HepG2 (cell line): ENCODE measurements around the gene TSC22D3. TPM values are rescaled to one million over a fixed set of nuclear protein-coding genes. Genes with fewer than 3 reads are reported as not detected.

Source experiments
- ATAC-seq: fragments of 200-7000 bp; cut with Tn5 transposase; 3 replicates; pipeline ENCODE4 v1.9.1; 2020; ENCODE audit warnings: mild to moderate bottlenecking, moderate library complexity
- BruUV-seq: library from RNA; stranded (reverse); fragments of 400-500 nt; replicated peaks from 2 replicates; lab custom pipeline; 2021; lab: Mats Ljungman, UMichigan
- CTCF ChIA-PET: fragments of 300-600 bp; formaldehyde crosslinking; extraction: SDS; loops from one replicate; lab custom pipeline; 2021; ENCODE audit warnings: low total read pairs, inconsistent platforms, low intra/inter-chr PET ratio; lab: Yijun Ruan, JAX
- POLR2A ChIA-PET: fragments of 350-600 bp; sonication (Branson Sonifier 250); formaldehyde crosslinking; loops from one replicate; lab custom pipeline; 2020; ENCODE audit warnings: antibody characterized with exemption, inconsistent platforms; lab: Yijun Ruan, JAX
- DNase-seq: peaks from one replicate; pipeline ENCODE4 v3.0.0-alpha.2; 2015; ENCODE audit warnings: low spot score
- FAIRE-seq: peaks from 3 replicates; lab custom pipeline; 2011; peaks lifted over from hg19 to GRCh38; lab: Jason Lieb, UNC
- H2AFZ ChIP-seq: one replicate; pipeline ENCODE4 v1.6.1; 2011; ENCODE audit warnings: low read length, inconsistent platforms
- H3K27ac ChIP-seq: fragments of 300-600 bp; 3 replicates; pipeline ENCODE4 v1.8.0; 2011; ENCODE audit warnings: mixed run types, mild to moderate bottlenecking, mixed read lengths, low read length, inconsistent platforms; ENCODE audit not compliant: insufficient read depth; ENCODE audit errors: extremely low read length
- H3K27me3 ChIP-seq, 2 experiments: fragments of 200-600 bp in 1 of 2; 2 replicates in 1 of 2; 3 replicates in 1 of 2; pipeline versions ENCODE4 v1.6.0 to v1.8.0; 2011; ENCODE audit warnings: low read length in 2 of 2, mild to moderate bottlenecking in 2 of 2, moderate library complexity in 2 of 2, inconsistent platforms in 1 of 2; ENCODE audit not compliant: insufficient read depth in 2 of 2, control insufficient read depth in 1 of 2
- H3K36me3 ChIP-seq, 2 experiments: fragments of 200-600 bp in 1 of 2; replicated peaks in 1 of 2; 2 replicates in 1 of 2; 3 replicates in 1 of 2; pipeline versions ENCODE4 v1.5.1 to v1.8.0; 2011; ENCODE audit warnings: low read length in 2 of 2, inconsistent platforms in 1 of 2; ENCODE audit not compliant: insufficient read depth in 2 of 2, control insufficient read depth in 1 of 2
- H3K4me1 ChIP-seq: 2 replicates; pipeline ENCODE4 v1.5.1; 2012; ENCODE audit warnings: low read length, inconsistent platforms; ENCODE audit not compliant: insufficient read depth
- H3K4me2 ChIP-seq: 2 replicates; pipeline ENCODE4 v1.6.0; 2011; ENCODE audit warnings: low read depth, low read length, inconsistent platforms
- H3K4me3 ChIP-seq, 3 experiments: fragments of 200-600 bp in 1 of 3; sonication (generic), shearing (Covaris generic) in 1 of 3; replicated peaks in 1 of 3; 2 replicates each; pipeline ENCODE4 v1.5.1; 2011 to 2016; ENCODE audit warnings: low read length in 3 of 3, inconsistent platforms in 2 of 3, low read depth in 2 of 3, mild to moderate bottlenecking in 2 of 3, control low read depth in 1 of 3, mixed read lengths in 1 of 3; ENCODE audit not compliant: insufficient read depth in 1 of 3
- H3K79me2 ChIP-seq: one replicate; pipeline ENCODE4 v1.6.1; 2011; ENCODE audit warnings: low read length, inconsistent platforms; ENCODE audit not compliant: insufficient read depth
- H3K9ac ChIP-seq: 2 replicates; pipeline ENCODE4 v1.6.0; 2011; ENCODE audit warnings: mild to moderate bottlenecking, low read depth, low read length, inconsistent platforms; ENCODE audit not compliant: insufficient read depth
- H3K9me3 ChIP-seq: 2 replicates; pipeline ENCODE4 v1.5.1; 2012; ENCODE audit warnings: mild to moderate bottlenecking, low read length
- H4K20me1 ChIP-seq: 2 replicates; pipeline ENCODE4 v1.6.0; 2011; ENCODE audit warnings: inconsistent platforms, mild to moderate bottlenecking, low read length, moderate library complexity; ENCODE audit not compliant: insufficient read depth
- BRCA1 ChIP-seq: sonication (generic); formaldehyde crosslinking; IDR thresholded peaks from 2 replicates; pipeline ENCODE4 v1.4.0; 2020; ENCODE audit warnings: missing genetic modification reagents
- EHMT2 ChIP-seq: fragments of 200-600 bp; sonication (generic); IDR thresholded peaks from 2 replicates; pipeline ENCODE4 v1.7.0; 2017; ENCODE audit warnings: antibody characterized with exemption, low read depth, low read length, borderline replicate concordance
- GLI4 ChIP-seq: sonication (generic); formaldehyde crosslinking; IDR thresholded peaks from 2 replicates; pipeline ENCODE4 v1.5.1; 2020; ENCODE audit warnings: missing genetic modification reagents, mild to moderate bottlenecking, moderate library complexity, borderline replicate concordance
- MTF1 ChIP-seq: sonication (generic); formaldehyde crosslinking; IDR thresholded peaks from 2 replicates; pipeline ENCODE4 v1.5.0; 2020; ENCODE audit warnings: missing genetic modification reagents
- RAD51 ChIP-seq: fragments of 450-650 bp; IDR thresholded peaks from 2 replicates; pipeline ENCODE4 v1.6.1; 2016; ENCODE audit warnings: borderline replicate concordance
- RBM22 ChIP-seq: fragments of 200-400 bp; formaldehyde crosslinking; optimal IDR thresholded peaks from 2 replicates; pipeline ENCODE3; 2017; ENCODE audit warnings: mild to moderate bottlenecking, low read length, moderate library complexity
- SAP130 ChIP-seq: IDR thresholded peaks from 2 replicates; pipeline ENCODE4 v1.6.1; 2016; ENCODE audit warnings: low read depth
- SSRP1 ChIP-seq: IDR thresholded peaks from 2 replicates; pipeline ENCODE4 v1.6.1; 2016; ENCODE audit warnings: control low read depth
- WIZ ChIP-seq: sonication (generic); formaldehyde crosslinking; IDR thresholded peaks from 2 replicates; pipeline ENCODE4 v1.5.1; 2020; ENCODE audit warnings: mild to moderate bottlenecking, missing genetic modification reagents
- ZNF251 ChIP-seq: sonication (generic); formaldehyde crosslinking; IDR thresholded peaks from 2 replicates; pipeline ENCODE4 v1.9.0; 2021; ENCODE audit warnings: mild to moderate bottlenecking, missing genetic modification reagents
- ZNF570 ChIP-seq: sonication (generic); formaldehyde crosslinking; IDR thresholded peaks from 2 replicates; pipeline ENCODE4 v1.4.0; 2020; ENCODE audit warnings: mild to moderate bottlenecking, missing genetic modification reagents, borderline replicate concordance
- ZNF580 ChIP-seq: IDR thresholded peaks from 2 replicates; pipeline ENCODE4 v1.6.1; 2016; ENCODE audit warnings: low read depth, borderline replicate concordance
- ZNF7 ChIP-seq: IDR thresholded peaks from 2 replicates; pipeline ENCODE4 v1.6.1; 2016; ENCODE audit warnings: missing biosample characterization, missing genetic modification reagents
- WGBS: methylation state at CpG from one replicate; pipeline ENCODE4 v1.1.6; 2017; ENCODE audit warnings: low lambda C conversion rate; 5-methylcytosine and 5-hydroxymethylcytosine counted together
- in situ Hi-C: cut with HindIII; loops from 2 replicates; pipeline ENCODE4 v1.10.0; 2017; ENCODE audit warnings: low pct_unique_long_range_greater_than_20kb; ENCODE audit not compliant: extremely low pct_ligation_motif_present
- intact Hi-C: fragments of 100-400 bp; cut with micrococcal nuclease; formaldehyde crosslinking; loops from one replicate; pipeline ENCODE4 v1.10.0; 2022; ENCODE audit not compliant: unreplicated experiment
- polyA plus RNA-seq, 8 experiments: library from polyadenylated mRNA; depleted of rRNA in 3 of 8; stranded (reverse) in 7 of 8; unstranded in 1 of 8; fragments of >200 nt; fragmentation: Illumina TruSeq in 4 of 8; extraction: Trizol in 4 of 8; gene quantifications; 2 replicates each; pipeline versions ENCODE4 v1.2.1 to v1.2.3, GENCODE V29; 2011 to 2016; ENCODE audit warnings: low read depth in 4 of 8, missing spikeins in 1 of 8, mixed read lengths in 1 of 8; ENCODE audit not compliant: insufficient read depth in 1 of 8
- total RNA-seq, 5 experiments: library from RNA; depleted of rRNA; stranded (reverse); fragments of >200 nt; fragmentation: Illumina TruSeq; extraction: Trizol; gene quantifications; 2 replicates each; pipeline ENCODE4 v1.2.3, GENCODE V29; 2016; ENCODE audit warnings: low read depth in 1 of 5
- TF ChIP-seq, protein P1 (sequence below): sonication (generic); formaldehyde crosslinking; IDR thresholded peaks from 2 replicates; pipeline ENCODE4 v1.8.0; 2022; ENCODE audit warnings: mild to moderate bottlenecking, missing genetic modification reagents, moderate library complexity
- TF ChIP-seq, protein P2 (sequence below): sonication (generic); formaldehyde crosslinking; IDR thresholded peaks from 2 replicates; pipeline ENCODE4 v1.5.1; 2020; ENCODE audit warnings: mild to moderate bottlenecking, missing genetic modification reagents

Gene TSC22D3
- total and polyA plus RNA-seq, 2 of the 13 experiments (the other 11 are each of a cell fraction or from before 2014, with no cell fraction given), result 0.82 to 1.5 TPM

- TF ChIP-seq ZNF7 (CRISPR knock-in tag) (no peak), WIZ (CRISPR knock-in tag) (no peak), RBM22 (no peak), SAP130 (CRISPR knock-in tag) (no peak), ZNF570 (no peak), BRCA1 (CRISPR knock-in tag) (no peak), ZNF251 (CRISPR knock-in tag) (no peak), SSRP1 (no peak)
- TF ChIP-seq, protein P1, sequence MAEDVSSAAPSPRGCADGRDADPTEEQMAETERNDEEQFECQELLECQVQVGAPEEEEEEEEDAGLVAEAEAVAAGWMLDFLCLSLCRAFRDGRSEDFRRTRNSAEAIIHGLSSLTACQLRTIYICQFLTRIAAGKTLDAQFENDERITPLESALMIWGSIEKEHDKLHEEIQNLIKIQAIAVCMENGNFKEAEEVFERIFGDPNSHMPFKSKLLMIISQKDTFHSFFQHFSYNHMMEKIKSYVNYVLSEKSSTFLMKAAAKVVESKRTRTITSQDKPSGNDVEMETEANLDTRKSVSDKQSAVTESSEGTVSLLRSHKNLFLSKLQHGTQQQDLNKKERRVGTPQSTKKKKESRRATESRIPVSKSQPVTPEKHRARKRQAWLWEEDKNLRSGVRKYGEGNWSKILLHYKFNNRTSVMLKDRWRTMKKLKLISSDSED (CRISPR knock-in tag), result no peak
These were observed 11.9 kb downstream of the TSC22D3 start (continued) for GRCh38 chrX:107763647-107764046.

- WGBS, result 10% methylated on average over 2 of the region's 5 CpGs
- H3K4me1 ChIP-seq, result no peaks in the 10 kb centered on the region
- intact Hi-C loops (no loop called here), in situ Hi-C loops (no loop called here)
- H3K36me3 ChIP-seq, result no peaks in the 10 kb centered on the region
- ChIA-PET POLR2A (no interaction called here), CTCF (no interaction called here)
- no peak overlapping the region for H3K9ac ChIP-seq
- H3K4me2 ChIP-seq, result no peak overlapping the region
- no peak overlapping the region for H2AFZ ChIP-seq
- no peaks in the 10 kb centered on the region for H3K9me3 ChIP-seq
- H4K20me1 ChIP-seq, result no peaks in the 10 kb centered on the region
- H3K4me3 ChIP-seq, result no peak overlapping the region
- FAIRE-seq, result no peak
- no TSS peak for BruUV-seq
- no peaks in the 10 kb centered on the region for H3K27me3 ChIP-seq
- ATAC-seq, result no peak
- H3K27ac ChIP-seq, result no peak overlapping the region
- DNase-seq, result no peak
- no peaks in the 10 kb centered on the region for H3K79me2 ChIP-seq
- TF ChIP-seq RAD51 (no peak), GLI4 (CRISPR knock-in tag) (no peak), MTF1 (CRISPR knock-in tag) (no peak), EHMT2 (no peak), ZNF580 (CRISPR knock-in tag) (no peak)
- TF ChIP-seq, protein P2, sequence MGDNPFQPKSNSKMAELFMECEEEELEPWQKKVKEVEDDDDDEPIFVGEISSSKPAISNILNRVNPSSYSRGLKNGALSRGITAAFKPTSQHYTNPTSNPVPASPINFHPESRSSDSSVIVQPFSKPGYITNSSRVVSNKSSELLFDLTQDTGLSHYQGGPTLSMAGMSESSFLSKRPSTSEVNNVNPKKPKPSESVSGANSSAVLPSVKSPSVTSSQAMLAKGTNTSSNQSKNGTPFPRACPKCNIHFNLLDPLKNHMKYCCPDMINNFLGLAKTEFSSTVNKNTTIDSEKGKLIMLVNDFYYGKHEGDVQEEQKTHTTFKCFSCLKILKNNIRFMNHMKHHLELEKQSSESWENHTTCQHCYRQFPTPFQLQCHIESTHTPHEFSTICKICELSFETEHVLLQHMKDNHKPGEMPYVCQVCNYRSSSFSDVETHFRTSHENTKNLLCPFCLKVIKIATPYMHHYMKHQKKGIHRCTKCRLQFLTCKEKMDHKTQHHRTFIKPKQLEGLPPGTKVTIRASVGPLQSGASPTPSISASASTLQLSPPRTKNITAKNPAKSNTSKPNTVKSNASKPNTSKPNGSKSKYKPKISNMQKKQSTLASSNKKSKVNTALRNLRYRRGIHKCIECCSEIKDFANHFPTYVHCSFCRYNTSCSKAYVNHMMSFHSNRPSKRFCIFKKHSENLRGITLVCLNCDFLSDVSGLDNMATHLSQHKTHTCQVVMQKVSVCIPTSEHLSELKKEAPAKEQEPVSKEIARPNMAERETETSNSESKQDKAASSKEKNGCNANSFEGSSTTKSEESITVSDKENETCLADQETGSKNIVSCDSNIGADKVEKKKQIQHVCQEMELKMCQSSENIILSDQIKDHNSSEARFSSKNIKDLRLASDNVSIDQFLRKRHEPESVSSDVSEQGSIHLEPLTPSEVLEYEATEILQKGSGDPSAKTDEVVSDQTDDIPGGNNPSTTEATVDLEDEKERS, result no peak
These were observed 15.1 kb downstream of the TSC22D3 start for GRCh38 chrX:107760304-107761077.
